ENCODE results near the gene ACSL3.

ACSL3 gene

DNA sequence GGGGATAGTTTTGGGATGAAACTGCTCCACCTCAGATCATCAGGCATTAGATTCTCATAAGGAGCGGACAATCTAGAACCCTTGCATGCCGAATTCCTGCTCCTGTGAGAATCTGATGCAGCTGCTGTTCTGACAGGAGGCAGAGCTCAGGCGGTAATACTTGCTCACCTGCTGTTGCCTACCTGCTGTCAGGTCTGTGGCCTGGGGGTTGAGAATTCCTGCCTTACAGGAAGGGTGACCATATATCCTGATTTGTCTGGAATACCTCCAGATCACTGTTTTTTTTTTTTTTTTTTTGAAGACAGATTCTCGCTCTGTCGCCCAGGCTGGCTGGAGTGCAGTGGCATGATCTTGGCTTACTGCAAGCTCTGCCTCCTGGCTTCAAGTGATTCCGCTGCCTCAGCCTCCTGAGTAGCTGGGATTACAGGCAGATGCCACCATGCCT lies 21.7 kb downstream of the ACSL3 start:
- Mint-ChIP-seq H3K36me3 (ENCODE audit: low read depth) (no peaks in the 10 kb centered on the region), H3K4me1 (ENCODE audit: low read depth) (peaks cover 5% of the 10 kb centered on the region), H3K4me3 (no peak overlapping the region)

DNA sequence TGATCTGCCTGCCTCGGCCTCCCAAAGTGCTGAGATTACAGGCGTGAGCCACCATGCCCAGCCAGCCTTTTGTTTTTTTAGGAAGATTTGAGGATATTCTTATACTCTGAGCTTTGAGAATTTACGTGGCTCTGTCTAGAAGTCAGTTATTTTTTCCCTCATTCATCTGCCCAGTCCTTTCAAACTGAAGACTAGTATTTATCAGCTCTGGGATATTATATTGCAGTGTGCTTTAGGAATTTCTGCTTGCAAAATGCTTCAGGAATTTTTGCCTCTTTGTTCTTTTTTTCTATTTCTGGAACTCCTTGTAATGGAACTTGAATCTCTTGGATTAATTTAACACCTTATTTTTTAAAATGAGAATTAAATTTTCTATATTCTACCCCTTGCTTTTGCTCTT lies 22.6 kb downstream of the ACSL3 start:
- Mint-ChIP-seq H3K4me1 (ENCODE audit: low read depth) (peaks cover 4% of the 10 kb centered on the region), H3K9me3 (no peaks in the 10 kb centered on the region), H3K36me3 (ENCODE audit: low read depth) (peaks cover 3% of the 10 kb centered on the region), H3K4me3 (no peak overlapping the region), H3K27me3 (ENCODE audit: low read depth) (no peaks in the 10 kb centered on the region), H3K27ac (no peak overlapping the region)

More for the DNA sequence above, 21.7 kb downstream of the ACSL3 start:
- H3K27me3 Mint-ChIP-seq (ENCODE audit: low read depth), result no peaks in the 10 kb centered on the region
- H3K9me3 Mint-ChIP-seq, result no peaks in the 10 kb centered on the region
- no peak overlapping the region for H3K27ac Mint-ChIP-seq

DNA sequence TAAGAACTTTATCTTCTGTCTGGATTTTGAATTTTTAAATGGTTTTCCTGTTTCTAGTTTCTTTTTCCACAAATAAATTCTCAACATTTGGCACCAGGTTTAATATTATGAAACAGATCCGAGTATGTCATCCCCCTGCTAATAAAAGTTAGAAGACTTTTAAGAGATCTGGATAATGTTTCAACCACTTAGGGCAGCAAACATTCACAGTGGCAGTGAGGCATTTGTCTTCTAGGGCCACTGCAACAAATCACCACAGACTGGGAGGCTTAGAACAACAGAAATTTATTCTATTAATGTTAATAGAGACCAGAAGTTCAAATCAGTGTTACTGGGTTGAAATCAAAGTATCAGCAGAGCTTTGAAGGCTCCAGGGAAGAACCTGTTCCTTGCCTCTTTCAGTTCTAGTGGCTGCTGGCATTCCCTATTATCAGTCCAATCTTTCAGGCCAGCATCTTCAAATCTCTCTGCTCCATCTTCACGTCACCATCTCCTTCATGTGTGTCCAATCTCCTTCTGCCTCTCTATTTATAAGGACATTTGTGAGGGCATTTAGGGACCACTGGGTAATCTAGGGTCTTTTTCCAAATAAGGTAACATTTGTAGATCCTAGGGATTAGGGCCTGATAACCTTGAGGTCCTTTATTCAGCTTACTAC lies 23.4 kb downstream of the ACSL3 start:
- Mint-ChIP-seq H3K27ac (no peak overlapping the region), H3K9me3 (no peaks in the 10 kb centered on the region), H3K27me3 (ENCODE audit: low read depth) (no peaks in the 10 kb centered on the region), H3K4me1 (ENCODE audit: low read depth) (no peaks in the 10 kb centered on the region), H3K4me3 (no peak overlapping the region), H3K36me3 (ENCODE audit: low read depth) (peaks cover 3% of the 10 kb centered on the region)

GRCh38 chr2:222884805-222885424 lies 24.1 kb downstream of the ACSL3 start:
- H3K4me3 Mint-ChIP-seq, result no peak overlapping the region
- H3K4me1 Mint-ChIP-seq (ENCODE audit: low read depth), result peaks cover 2% of the 10 kb centered on the region
- no peak overlapping the region for H3K27ac Mint-ChIP-seq

GRCh38 chr2:222887124-222887523 lies 26.3 kb downstream of the ACSL3 start:
- Mint-ChIP-seq H3K27me3 (ENCODE audit: low read depth) (no peaks in the 10 kb centered on the region), H3K36me3 (ENCODE audit: low read depth) (peaks cover 6% of the 10 kb centered on the region), H3K27ac (no peak overlapping the region), H3K4me1 (ENCODE audit: low read depth) (peaks cover 4% of the 10 kb centered on the region), H3K4me3 (no peak overlapping the region), H3K9me3 (no peaks in the 10 kb centered on the region)

More at GRCh38 chr2:222884805-222885424, 24.1 kb downstream of the ACSL3 start:
- H3K9me3 Mint-ChIP-seq, result no peaks in the 10 kb centered on the region
- no peaks in the 10 kb centered on the region for H3K27me3 Mint-ChIP-seq (ENCODE audit: low read depth)
- H3K36me3 Mint-ChIP-seq (ENCODE audit: low read depth), result peaks cover 6% of the 10 kb centered on the region

GRCh38 chr2:222888716-222889115 lies 27.9 kb downstream of the ACSL3 start:
- H3K4me1 Mint-ChIP-seq (ENCODE audit: low read depth), result peaks cover 6% of the 10 kb centered on the region
- H3K9me3 Mint-ChIP-seq, result no peaks in the 10 kb centered on the region
- H3K27ac Mint-ChIP-seq, result no peak overlapping the region
- H3K27me3 Mint-ChIP-seq (ENCODE audit: low read depth), result no peaks in the 10 kb centered on the region
- H3K36me3 Mint-ChIP-seq (ENCODE audit: low read depth), result peaks cover 6% of the 10 kb centered on the region
- no peak overlapping the region for H3K4me3 Mint-ChIP-seq

GRCh38 chr2:222891890-222892289 lies 31.1 kb downstream of the ACSL3 start:
- H3K27ac Mint-ChIP-seq, result no peak overlapping the region
- no peaks in the 10 kb centered on the region for H3K9me3 Mint-ChIP-seq
- H3K4me3 Mint-ChIP-seq, result no peak overlapping the region
- peaks cover 6% of the 10 kb centered on the region for H3K36me3 Mint-ChIP-seq (ENCODE audit: low read depth)
- peaks cover 7% of the 10 kb centered on the region for H3K4me1 Mint-ChIP-seq (ENCODE audit: low read depth)
- H3K27me3 Mint-ChIP-seq (ENCODE audit: low read depth), result no peaks in the 10 kb centered on the region

- Mint-ChIP-seq H3K36me3 (ENCODE audit: low read depth) (peaks cover 6% of the 10 kb centered on the region), H3K27ac (no peak overlapping the region), H3K4me1 (ENCODE audit: low read depth) (peaks cover 7% of the 10 kb centered on the region), H3K9me3 (no peaks in the 10 kb centered on the region), H3K27me3 (ENCODE audit: low read depth) (no peaks in the 10 kb centered on the region), H3K4me3 (no peak overlapping the region)
Measured at GRCh38 chr2:222892321-222892720, 31.5 kb downstream of the ACSL3 start.

DNA sequence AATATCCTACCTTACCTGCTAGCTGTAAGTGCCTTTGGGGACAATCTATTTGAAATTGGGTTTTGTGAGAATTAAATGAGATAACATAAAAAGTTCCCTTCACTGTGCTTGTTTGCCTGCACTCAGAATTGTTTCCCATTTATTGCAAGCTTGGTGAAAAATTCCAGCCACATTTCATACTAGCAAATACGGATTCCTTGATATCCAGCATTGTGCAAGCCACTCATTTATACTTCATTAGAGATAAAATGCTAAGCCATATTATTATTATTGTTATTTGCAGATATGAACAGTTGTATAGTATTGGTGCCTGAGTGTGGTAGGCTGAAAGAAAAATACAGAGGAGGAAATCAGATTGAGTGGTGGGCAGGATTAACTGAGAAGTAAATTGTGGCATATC lies 31.9 kb downstream of the ACSL3 start:
- Mint-ChIP-seq H3K9me3 (no peaks in the 10 kb centered on the region), H3K27ac (no peak overlapping the region), H3K4me3 (no peak overlapping the region)

GRCh38 chr2:222893716-222894115 lies 32.9 kb downstream of the ACSL3 start:
- Mint-ChIP-seq H3K27ac (no peak overlapping the region), H3K4me3 (no peak overlapping the region), H3K4me1 (ENCODE audit: low read depth) (peaks cover 9% of the 10 kb centered on the region), H3K27me3 (ENCODE audit: low read depth) (no peaks in the 10 kb centered on the region), H3K9me3 (no peaks in the 10 kb centered on the region), H3K36me3 (ENCODE audit: low read depth) (peaks cover 3% of the 10 kb centered on the region)

More for the DNA sequence above, 31.9 kb downstream of the ACSL3 start:
- Mint-ChIP-seq H3K4me1 (ENCODE audit: low read depth) (peaks cover 7% of the 10 kb centered on the region), H3K36me3 (ENCODE audit: low read depth) (peaks cover 6% of the 10 kb centered on the region), H3K27me3 (ENCODE audit: low read depth) (no peaks in the 10 kb centered on the region)

DNA sequence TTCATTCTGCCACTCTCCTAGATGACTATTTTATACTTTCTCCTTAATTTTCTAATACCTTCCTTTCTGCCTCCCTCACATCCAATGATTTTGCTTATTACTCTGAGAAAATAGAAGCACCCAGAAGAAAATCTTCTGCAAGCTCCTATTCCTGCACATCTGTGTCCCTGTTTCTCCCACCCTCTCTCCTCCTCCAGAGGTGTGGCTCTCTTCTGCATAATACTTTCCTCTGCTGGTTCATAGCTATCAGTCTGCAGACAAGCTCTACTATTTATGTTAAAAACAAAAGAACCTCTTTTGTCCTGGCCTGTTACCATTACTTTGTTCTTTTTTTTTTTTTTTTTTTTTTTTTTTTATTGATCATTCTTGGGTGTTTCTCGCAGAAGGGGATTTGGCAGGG lies 34.3 kb downstream of the ACSL3 start:
- Mint-ChIP-seq H3K27me3 (ENCODE audit: low read depth) (no peaks in the 10 kb centered on the region), H3K27ac (no peak overlapping the region), H3K4me1 (ENCODE audit: low read depth) (peaks cover 8% of the 10 kb centered on the region), H3K9me3 (no peaks in the 10 kb centered on the region), H3K36me3 (ENCODE audit: low read depth) (no peaks in the 10 kb centered on the region), H3K4me3 (no peak overlapping the region)

DNA sequence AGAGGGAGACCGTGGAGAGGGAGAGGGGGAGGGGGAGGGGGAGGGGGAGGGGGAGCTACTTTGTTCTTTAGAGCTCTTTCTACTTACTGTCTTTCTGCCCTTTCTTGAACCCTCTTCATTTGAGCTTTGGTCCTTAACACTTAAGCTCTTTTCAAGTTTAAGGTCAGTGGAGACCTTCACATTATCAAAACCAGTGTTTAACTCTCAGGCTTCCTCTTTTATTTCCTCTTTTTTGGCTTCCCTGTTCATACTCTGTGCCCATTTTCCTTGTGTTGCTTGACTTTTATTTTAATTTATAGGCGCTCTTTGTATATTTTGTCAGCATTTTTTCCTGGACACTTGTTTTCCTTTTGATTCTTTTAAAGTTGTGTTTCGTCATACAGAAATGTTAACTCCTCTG lies 37.1 kb downstream of the ACSL3 start:
- Mint-ChIP-seq H3K4me1 (ENCODE audit: low read depth) (peaks cover 10% of the 10 kb centered on the region), H3K9me3 (no peaks in the 10 kb centered on the region), H3K36me3 (ENCODE audit: low read depth) (peaks cover 2% of the 10 kb centered on the region), H3K27ac (no peak overlapping the region), H3K27me3 (ENCODE audit: low read depth) (no peaks in the 10 kb centered on the region), H3K4me3 (no peak overlapping the region)

DNA sequence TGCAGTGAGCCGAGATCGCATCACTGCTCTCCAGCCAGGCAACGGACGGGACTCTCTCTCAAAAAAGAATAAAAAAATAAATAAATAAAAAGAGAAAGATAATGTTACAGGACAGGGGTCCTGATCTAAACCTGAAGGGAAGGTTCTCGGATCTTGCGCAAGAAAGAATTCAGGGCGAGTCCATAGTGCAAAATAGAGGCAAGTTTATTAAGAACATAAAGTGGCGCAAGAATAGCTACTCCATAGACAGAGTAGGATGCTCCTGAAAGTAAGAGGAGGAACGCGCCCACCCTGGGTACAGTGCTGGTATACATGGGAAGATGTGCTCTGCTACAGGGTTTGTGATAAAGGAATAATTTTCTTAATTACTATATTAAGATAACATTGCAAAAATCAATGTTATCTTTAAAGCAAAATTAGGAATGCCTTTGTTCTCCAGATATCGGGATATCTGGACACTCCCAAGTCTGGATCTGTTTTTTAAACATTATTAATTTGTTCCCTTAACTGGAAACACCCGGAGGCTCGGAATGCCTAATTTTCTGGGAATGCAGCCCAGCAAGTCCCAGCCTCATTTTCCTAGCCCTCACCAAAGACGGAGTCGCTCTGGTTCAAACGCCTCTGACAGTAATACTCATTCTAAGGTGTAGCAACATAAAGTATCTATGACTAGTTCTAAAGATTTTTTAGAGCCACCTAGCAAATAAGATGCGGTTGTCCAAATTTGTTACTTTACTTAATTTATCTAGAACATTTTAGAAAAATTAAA lies 38.8 kb downstream of the ACSL3 start:
- Mint-ChIP-seq H3K27me3 (ENCODE audit: low read depth) (no peaks in the 10 kb centered on the region), H3K36me3 (ENCODE audit: low read depth) (peaks cover 2% of the 10 kb centered on the region), H3K4me1 (ENCODE audit: low read depth) (peaks cover 7% of the 10 kb centered on the region), H3K9me3 (no peaks in the 10 kb centered on the region), H3K27ac (no peak overlapping the region), H3K4me3 (no peak overlapping the region)

DNA sequence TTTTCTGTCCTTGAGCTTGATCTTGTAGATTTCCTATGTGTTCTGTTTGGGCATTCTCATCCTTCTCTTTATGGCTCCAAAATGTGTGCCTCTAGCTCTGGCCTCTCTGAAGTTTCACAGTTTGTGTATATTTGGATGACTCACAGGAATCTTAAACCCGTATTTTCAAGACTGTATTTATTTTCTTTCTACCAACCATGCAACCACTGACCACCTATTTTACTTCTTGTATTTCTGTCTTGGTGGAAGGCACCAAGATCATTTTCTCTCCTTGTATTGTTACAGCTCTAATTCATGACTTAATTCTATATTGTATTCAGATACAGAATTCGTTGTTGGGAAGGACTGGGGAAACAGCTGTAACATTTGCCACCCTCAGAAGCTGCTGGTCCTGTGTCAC lies 39.5 kb downstream of the ACSL3 start:
- no peaks in the 10 kb centered on the region for H3K9me3 Mint-ChIP-seq
- peaks cover 2% of the 10 kb centered on the region for H3K36me3 Mint-ChIP-seq (ENCODE audit: low read depth)
- no peak overlapping the region for H3K27ac Mint-ChIP-seq
- H3K4me3 Mint-ChIP-seq, result no peak overlapping the region
- H3K27me3 Mint-ChIP-seq (ENCODE audit: low read depth), result no peaks in the 10 kb centered on the region
- peaks cover 7% of the 10 kb centered on the region for H3K4me1 Mint-ChIP-seq (ENCODE audit: low read depth)

DNA sequence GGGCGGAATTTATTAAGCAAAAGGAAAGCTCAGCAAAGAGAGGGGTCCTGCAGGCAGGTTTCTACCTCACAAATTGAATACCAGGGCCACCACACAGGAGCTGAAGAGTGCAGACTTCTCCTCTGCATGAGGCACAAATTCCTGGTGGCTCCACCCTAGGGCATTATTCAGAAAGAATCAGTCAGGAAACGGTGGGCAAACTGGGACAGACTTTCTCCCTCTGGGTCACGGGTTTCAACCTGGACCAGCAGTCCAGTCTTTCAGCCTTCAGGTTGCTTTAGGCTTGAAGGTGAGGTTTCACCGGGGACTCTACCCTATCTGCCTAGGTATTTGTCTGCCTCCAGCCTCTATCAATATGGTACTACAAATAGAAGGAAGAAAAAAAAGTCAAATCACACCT lies 41.8 kb downstream of the ACSL3 start:
- no peak overlapping the region for H3K27ac Mint-ChIP-seq
- peaks cover 7% of the 10 kb centered on the region for H3K4me1 Mint-ChIP-seq (ENCODE audit: low read depth)
- no peaks in the 10 kb centered on the region for H3K27me3 Mint-ChIP-seq (ENCODE audit: low read depth)
- no peaks in the 10 kb centered on the region for H3K9me3 Mint-ChIP-seq
- H3K36me3 Mint-ChIP-seq (ENCODE audit: low read depth), result peaks cover 3% of the 10 kb centered on the region
- no peak overlapping the region for H3K4me3 Mint-ChIP-seq
